Endothelial cell of umbilical vein (primary cell): ENCODE results near the gene SMKR1. TPM values are rescaled to one million over a fixed set of nuclear protein-coding genes. Genes with fewer than 3 reads are reported as not detected.

Experiments
- BruUV-seq: library from RNA; stranded (reverse); fragments of 400-500 nt; replicated peaks from 2 replicates; lab custom pipeline; 2021; lab: Mats Ljungman, UMichigan
- CTCF ChIA-PET: fragments of 300-600, 350-600 bp; sonication (Branson Sonifier 250); formaldehyde crosslinking; loops from one replicate; lab custom pipeline; 2021; ENCODE audit warnings: antibody characterized with exemption, inconsistent platforms; lab: Charles Lee
- POLR2A ChIA-PET: fragments of 300-600, 350-600 bp; sonication (Branson Sonifier 250); formaldehyde crosslinking; loops from one replicate; lab custom pipeline; 2021; ENCODE audit warnings: antibody characterized with exemption, inconsistent platforms; lab: Charles Lee
- DNase-seq: peaks from one replicate; pipeline ENCODE4 v3.0.0-alpha.2; 2011; ENCODE audit warnings: low read depth, low spot score
- FAIRE-seq: peaks from 2 replicates; lab custom pipeline; 2011; peaks lifted over from hg19 to GRCh38; lab: Jason Lieb, UNC
- H2AFZ ChIP-seq: 2 replicates; pipeline ENCODE4 v1.6.0; 2012; ENCODE audit warnings: low read depth, low read length, control low read depth, inconsistent platforms
- H3K27ac ChIP-seq: 2 replicates; pipeline ENCODE4 v1.5.1; 2011; ENCODE audit warnings: low read depth, mild to moderate bottlenecking, control low read depth, low read length, moderate library complexity; ENCODE audit not compliant: insufficient read depth
- H3K27me3 ChIP-seq, 2 experiments: 2 replicates each; pipeline versions ENCODE4 v1.6.0 to v1.6.1; 2011; ENCODE audit warnings: low read length in 2 of 2, mixed read lengths in 1 of 2; ENCODE audit not compliant: control insufficient read depth in 2 of 2, insufficient read depth in 2 of 2
- H3K36me3 ChIP-seq, 2 experiments: 2 replicates in 1 of 2; 3 replicates in 1 of 2; pipeline ENCODE4 v1.5.1; 2011; ENCODE audit warnings: low read length in 2 of 2, mild to moderate bottlenecking in 1 of 2, moderate library complexity in 1 of 2; ENCODE audit not compliant: control insufficient read depth in 2 of 2, insufficient read depth in 2 of 2; ENCODE audit errors: extremely low read depth in 1 of 2
- H3K4me1 ChIP-seq: 3 replicates; pipeline ENCODE4 v1.5.1; 2011; ENCODE audit warnings: mild to moderate bottlenecking, low read length; ENCODE audit not compliant: control insufficient read depth, insufficient read depth; ENCODE audit errors: extremely low read depth
- H3K4me2 ChIP-seq: 2 replicates; pipeline ENCODE4 v1.6.1; 2011; ENCODE audit warnings: low read length, control low read depth, mixed read lengths; ENCODE audit not compliant: insufficient read depth
- H3K4me3 ChIP-seq, 3 experiments: fragments of 200-600 bp in 1 of 3; sonication (generic), shearing (Covaris generic) in 1 of 3; replicated peaks in 1 of 3; 2 replicates each; pipeline ENCODE4 v1.5.1; 2011 to 2016; ENCODE audit warnings: control low read depth in 3 of 3, low read length in 3 of 3, mild to moderate bottlenecking in 2 of 3, inconsistent platforms in 1 of 3, low read depth in 1 of 3, moderate library complexity in 1 of 3; ENCODE audit not compliant: insufficient read depth in 1 of 3
- H3K79me2 ChIP-seq: 2 replicates; pipeline ENCODE4 v1.6.0; 2012; ENCODE audit warnings: low read length, inconsistent platforms; ENCODE audit not compliant: control insufficient read depth, insufficient read depth
- H3K9ac ChIP-seq: replicated peaks from 2 replicates; pipeline ENCODE3; 2011; ENCODE audit warnings: low read length, control low read depth; ENCODE audit not compliant: insufficient read depth; ENCODE audit errors: extremely low read depth
- H3K9me1 ChIP-seq: replicated peaks from 3 replicates; pipeline ENCODE4 v1.6.0; 2011; ENCODE audit warnings: mild to moderate bottlenecking, low read length; ENCODE audit not compliant: control insufficient read depth, insufficient read depth; ENCODE audit errors: extremely low read depth
- H3K9me3 ChIP-seq: replicated peaks from 2 replicates; pipeline ENCODE4 v1.5.1; 2012; ENCODE audit warnings: low read length, inconsistent platforms; ENCODE audit not compliant: control insufficient read depth, insufficient read depth
- H4K20me1 ChIP-seq: replicated peaks from 2 replicates; pipeline ENCODE3; 2011; ENCODE audit warnings: mild to moderate bottlenecking, low read length; ENCODE audit not compliant: control insufficient read depth, insufficient read depth; ENCODE audit errors: extremely low read depth
- EZH2 ChIP-seq: IDR thresholded peaks from 2 replicates; pipeline ENCODE4 v1.6.1; 2012; ENCODE audit warnings: borderline replicate concordance, low read depth, mild to moderate bottlenecking, moderate library complexity, low read length, inconsistent platforms; ENCODE audit not compliant: severe bottlenecking
- FOS ChIP-seq: IDR thresholded peaks from 2 replicates; pipeline ENCODE4 v1.6.1; 2011; ENCODE audit warnings: mild to moderate bottlenecking, low read length, moderate library complexity, borderline replicate concordance; ENCODE audit not compliant: insufficient read depth
- GATA2 ChIP-seq: IDR thresholded peaks from 2 replicates; pipeline ENCODE4 v1.7.0; 2011; ENCODE audit warnings: low read depth, mild to moderate bottlenecking, moderate library complexity, mixed read lengths, low read length; ENCODE audit not compliant: insufficient read length, insufficient read depth
- JUN ChIP-seq: IDR thresholded peaks from 2 replicates; pipeline ENCODE4 v1.6.1; 2011; ENCODE audit warnings: borderline replicate concordance, low read depth; ENCODE audit not compliant: insufficient read length, insufficient read depth
- MYC ChIP-seq: IDR thresholded peaks from one replicate; pipeline ENCODE4 v1.6.1; 2011; ENCODE audit warnings: mild to moderate bottlenecking, low read depth, low read length
- POLR2A ChIP-seq: IDR thresholded peaks from 2 replicates; pipeline ENCODE4 v1.6.1; 2012; ENCODE audit warnings: low read depth, mild to moderate bottlenecking, control low read depth, low read length
- POLR2AphosphoS5 ChIP-seq: IDR thresholded peaks from 2 replicates; pipeline ENCODE4 v1.6.1; 2012; ENCODE audit warnings: low read depth, mild to moderate bottlenecking, control low read depth, low read length, moderate library complexity; ENCODE audit not compliant: insufficient read depth
- dilution Hi-C: fragments of 300-500 bp; cut with MboI; formaldehyde crosslinking; loops from one replicate; pipeline ENCODE4 v1.15.0; 2019; ENCODE audit warnings: low sequenced_read_pairs; ENCODE audit not compliant: extremely low pct_ligation_motif_present
- intact Hi-C: fragments of 100-400 bp; cut with micrococcal nuclease; formaldehyde crosslinking; loops from one replicate; pipeline ENCODE4 v1.10.0; 2022
- polyA plus RNA-seq, 4 experiments: library from polyadenylated mRNA; depleted of rRNA in 3 of 4; stranded (reverse) in 3 of 4; unstranded in 1 of 4; fragments of >200 nt; gene quantifications; 2 replicates each; pipeline versions ENCODE4 v1.2.1 to v1.2.3, GENCODE V29; 2011 to 2012; ENCODE audit warnings: missing spikeins in 1 of 4
- total RNA-seq: library from RNA; stranded (reverse); gene quantifications from 2 replicates; pipeline ENCODE4 v1.2.3, GENCODE V29; 2021
- TF ChIP-seq, protein P1 (sequence below), 2 donors: IDR thresholded peaks; 1 replicate in 1 of 2; 2 replicates in 1 of 2; pipeline ENCODE4 v1.5.1; 2011; ENCODE audit warnings: low read length in 2 of 2, mild to moderate bottlenecking in 2 of 2, moderate library complexity in 2 of 2, control low read depth in 1 of 2, inconsistent platforms in 1 of 2, low read depth in 1 of 2; ENCODE audit not compliant: insufficient read depth in 1 of 2; ENCODE audit errors: extremely low read depth in 1 of 2
- TF ChIP-seq, protein P2 (sequence below): IDR thresholded peaks from 2 replicates; pipeline ENCODE4 v1.6.1; 2011; ENCODE audit not compliant: insufficient read depth, insufficient read length

SMKR1 gene
- total and polyA plus RNA-seq, 2 donors (not counting 3 experiments of a cell fraction or from before 2014, with no cell fraction given) = 0.64 TPM; not detected in 1

DNA sequence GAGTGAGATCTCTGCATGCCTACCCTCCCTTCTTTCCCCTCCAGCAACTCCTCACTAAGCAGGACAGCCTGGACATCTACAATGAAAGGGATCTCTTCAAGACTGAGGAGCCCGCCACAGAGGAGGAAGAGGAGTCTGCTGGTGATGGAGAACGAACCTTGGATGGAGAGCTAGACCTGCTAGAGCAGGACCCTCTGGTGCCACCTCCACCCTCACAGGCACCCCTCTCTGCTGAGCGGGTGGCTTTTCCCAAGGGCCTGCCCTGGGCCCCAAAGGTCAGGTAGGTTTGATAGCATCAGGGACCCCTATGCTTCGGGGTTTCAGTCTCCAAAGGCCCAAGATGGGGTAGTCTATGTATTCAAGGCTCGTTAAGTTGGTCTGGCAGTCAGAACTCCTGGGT is 44.2 kb upstream of the SMKR1 start:
- ChIA-PET CTCF (no interaction called here), POLR2A (no interaction called here)
- FAIRE-seq = no peak

More for the DNA sequence above, 44.2 kb upstream of the SMKR1 start:
- no peaks in the 10 kb centered on the region for H4K20me1 ChIP-seq
- DNase-seq = no peak
- no peaks in the 10 kb centered on the region for H3K9me3 ChIP-seq
- dilution Hi-C loops = no loop called here
- no peaks in the 10 kb centered on the region for H3K27me3 ChIP-seq
- H3K4me1 ChIP-seq = no peaks in the 10 kb centered on the region
- H3K9ac ChIP-seq = no peak overlapping the region
- no peak overlapping the region for H3K27ac ChIP-seq
- no peak overlapping the region for H3K4me2 ChIP-seq
- H3K9me1 ChIP-seq = no peaks in the 10 kb centered on the region
- intact Hi-C loops = no loop called here
- no peak for TF ChIP-seq JUN
- TF ChIP-seq FOS = no peak
- TF ChIP-seq, protein P1, sequence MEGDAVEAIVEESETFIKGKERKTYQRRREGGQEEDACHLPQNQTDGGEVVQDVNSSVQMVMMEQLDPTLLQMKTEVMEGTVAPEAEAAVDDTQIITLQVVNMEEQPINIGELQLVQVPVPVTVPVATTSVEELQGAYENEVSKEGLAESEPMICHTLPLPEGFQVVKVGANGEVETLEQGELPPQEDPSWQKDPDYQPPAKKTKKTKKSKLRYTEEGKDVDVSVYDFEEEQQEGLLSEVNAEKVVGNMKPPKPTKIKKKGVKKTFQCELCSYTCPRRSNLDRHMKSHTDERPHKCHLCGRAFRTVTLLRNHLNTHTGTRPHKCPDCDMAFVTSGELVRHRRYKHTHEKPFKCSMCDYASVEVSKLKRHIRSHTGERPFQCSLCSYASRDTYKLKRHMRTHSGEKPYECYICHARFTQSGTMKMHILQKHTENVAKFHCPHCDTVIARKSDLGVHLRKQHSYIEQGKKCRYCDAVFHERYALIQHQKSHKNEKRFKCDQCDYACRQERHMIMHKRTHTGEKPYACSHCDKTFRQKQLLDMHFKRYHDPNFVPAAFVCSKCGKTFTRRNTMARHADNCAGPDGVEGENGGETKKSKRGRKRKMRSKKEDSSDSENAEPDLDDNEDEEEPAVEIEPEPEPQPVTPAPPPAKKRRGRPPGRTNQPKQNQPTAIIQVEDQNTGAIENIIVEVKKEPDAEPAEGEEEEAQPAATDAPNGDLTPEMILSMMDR (IDR thresholded peaks at IDR 0.05; ENCODE audit: extremely low read depth in 1 of 2, insufficient read depth in 1 of 2, low read depth in 1 of 2, low read length in 2 of 2) = no peak
- TF ChIP-seq MYC = no peak
- TF ChIP-seq, protein P2, sequence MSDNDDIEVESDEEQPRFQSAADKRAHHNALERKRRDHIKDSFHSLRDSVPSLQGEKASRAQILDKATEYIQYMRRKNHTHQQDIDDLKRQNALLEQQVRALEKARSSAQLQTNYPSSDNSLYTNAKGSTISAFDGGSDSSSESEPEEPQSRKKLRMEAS = no peak
- no peak for TF ChIP-seq EZH2
- TF ChIP-seq POLR2AphosphoS5 = no peak
- TF ChIP-seq POLR2A = no peak
- TF ChIP-seq GATA2 = no peak
- no TSS peak for BruUV-seq
- H3K4me3 ChIP-seq = no peak overlapping the region
- H3K79me2 ChIP-seq = no peaks in the 10 kb centered on the region
- H2AFZ ChIP-seq = no peak overlapping the region
- peaks cover 2% of the 10 kb centered on the region in 2 experiments for H3K36me3 ChIP-seq
